A172 (cell line): ENCODE results near the gene SP140L. TPM values are rescaled to one million over a fixed set of nuclear protein-coding genes. Genes with fewer than 3 reads are reported as not detected.
"Not testable (repeated sequence)": the region's sequence is repeated elsewhere in the genome, so short reads cannot be mapped to it uniquely, and the experiment has no call there.

ENCODE experiments used
- DNase-seq: peaks from one replicate; pipeline ENCODE4 v3.0.0-alpha.2; 2015; ENCODE audit warnings: low spot score
- total RNA-seq: library from RNA; depleted of rRNA; stranded (reverse); fragments of >200 nt; shearing (Covaris generic); gene quantifications from 2 replicates; pipeline ENCODE4 v1.2.3, GENCODE V29; 2014

SP140L gene
- total RNA-seq, 1 experiment from 2014 or later, result 13.0 TPM

GRCh38 chr2:230362030-230362691, 35.2 kb downstream of the SP140L start:
- DNase-seq, result no peak

- no peak for DNase-seq
Measured at GRCh38 chr2:230382108-230382507, 55.1 kb downstream of the SP140L start.

GRCh38 chr2:230383453-230383852, 56.5 kb downstream of the SP140L start:
- no peak for DNase-seq

GRCh38 chr2:230384986-230385385, 58.0 kb downstream of the SP140L start:
- DNase-seq, result no peak

DNA sequence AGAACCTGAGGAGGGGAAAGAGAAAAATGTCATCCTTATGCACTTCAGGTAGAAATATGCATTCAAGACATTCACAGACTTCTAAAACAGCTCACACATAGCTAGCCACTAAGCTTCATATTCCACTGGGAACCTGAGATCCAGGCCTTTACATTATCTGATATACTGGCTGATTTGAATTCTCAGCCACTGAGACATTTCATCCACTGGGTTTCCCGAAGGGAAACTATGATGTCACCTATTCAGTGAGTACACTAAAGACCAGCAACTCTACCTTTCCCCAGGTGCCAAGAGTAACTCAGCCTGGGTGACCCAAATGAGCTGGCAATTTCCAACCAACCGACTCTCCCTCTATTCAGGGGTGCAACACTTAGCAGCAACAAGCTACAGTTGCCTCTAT, 67.3 kb downstream of the SP140L start:
- no peak for DNase-seq

DNA sequence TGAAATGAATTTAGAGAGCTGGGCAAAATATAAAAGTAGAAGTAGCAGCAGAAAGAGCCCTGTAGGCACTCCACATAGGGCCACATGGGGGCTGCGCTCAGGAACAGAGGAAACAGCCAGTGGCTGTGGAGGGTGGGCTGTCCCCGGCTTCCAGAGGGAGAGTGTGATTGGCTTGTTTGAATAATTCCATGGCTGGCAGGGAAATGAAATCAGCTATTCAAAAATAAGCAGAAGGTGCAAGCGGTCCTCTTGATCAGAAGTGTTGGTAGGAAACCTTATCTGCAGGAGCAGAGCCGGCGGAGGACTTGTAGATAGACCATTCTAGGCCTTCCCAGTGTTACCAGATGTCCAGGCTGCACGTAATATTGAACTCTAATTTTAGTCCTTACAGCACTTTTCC, 71.7 kb downstream of the SP140L start:
- not testable (repeated sequence) for DNase-seq

DNA sequence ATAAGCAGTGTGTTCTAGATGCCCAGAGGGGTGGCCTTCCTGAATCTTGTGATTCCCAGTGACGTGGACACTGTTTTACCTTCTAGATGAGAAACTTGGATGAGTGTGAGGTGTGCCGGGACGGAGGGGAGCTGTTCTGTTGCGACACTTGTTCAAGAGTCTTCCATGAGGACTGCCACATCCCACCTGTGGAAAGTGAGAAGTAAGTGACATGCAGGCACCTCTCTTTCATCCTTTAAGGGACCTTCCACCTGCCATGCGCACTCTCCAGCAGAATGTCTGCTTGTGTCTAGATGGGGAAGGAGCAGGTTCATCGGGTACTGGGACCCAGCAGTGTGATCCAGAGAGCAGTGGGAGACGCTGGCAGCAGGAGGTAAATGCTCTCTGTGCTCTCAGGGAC, 73.0 kb downstream of the SP140L start:
- DNase-seq, result no peak

GRCh38 chr2:230400454-230400853, 73.5 kb downstream of the SP140L start:
- no peak for DNase-seq

- not testable (repeated sequence) for DNase-seq
Measured at GRCh38 chr2:230401026-230401425, 74.0 kb downstream of the SP140L start.

DNA sequence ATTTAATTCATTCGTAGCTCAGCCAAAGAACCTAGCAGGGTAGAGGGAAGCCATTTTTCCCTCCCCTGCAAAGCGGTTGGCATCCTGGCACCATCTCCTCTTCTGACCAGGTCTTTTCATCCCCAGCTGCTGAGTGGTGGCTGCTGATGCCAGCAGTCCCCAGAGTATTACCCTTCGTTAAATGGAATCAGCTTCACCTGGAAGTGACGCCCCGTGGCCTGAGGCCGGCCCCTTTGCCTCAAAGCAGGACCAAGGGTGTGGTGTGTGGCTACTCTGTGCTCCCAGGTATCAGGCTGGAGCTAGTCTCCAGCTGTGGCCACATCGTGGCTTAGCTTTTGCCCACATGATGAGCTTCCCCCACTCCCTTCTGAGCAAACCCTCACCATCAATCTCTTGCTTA, 76.8 kb downstream of the SP140L start:
- DNase-seq, result no peak

- DNase-seq, result no peak
Measured at GRCh38 chr2:230405824-230406223, 78.8 kb downstream of the SP140L start.

DNA sequence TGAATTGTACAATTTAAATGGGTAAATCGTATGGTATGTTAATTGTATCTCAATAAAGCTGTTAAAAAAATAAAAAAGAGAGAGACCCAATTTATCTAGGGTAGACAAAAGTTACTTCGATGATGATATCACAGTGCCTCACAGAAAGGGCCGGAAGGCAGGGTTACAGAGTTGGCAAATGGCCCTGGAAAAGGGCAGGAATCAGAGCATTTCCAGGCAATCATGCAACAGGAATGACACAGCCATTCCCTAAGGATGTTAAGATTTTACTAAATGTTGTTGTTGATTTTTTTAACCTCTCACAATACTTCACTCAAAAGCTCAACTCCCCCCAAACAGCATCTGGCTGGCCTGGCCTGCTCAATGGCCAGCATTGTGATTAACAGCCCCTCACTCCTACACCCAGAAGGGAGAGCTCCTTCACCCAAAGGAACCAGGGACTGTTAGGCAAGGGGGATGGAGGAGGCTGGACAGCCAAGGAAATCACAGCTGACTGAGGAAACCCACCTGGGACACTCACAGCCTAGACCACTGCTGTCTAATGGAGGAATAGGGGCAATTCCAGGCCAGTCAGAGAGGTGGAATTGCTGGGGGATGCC, 81.3 kb downstream of the SP140L start:
- peak; percentile 70 for DNase-seq

DNA sequence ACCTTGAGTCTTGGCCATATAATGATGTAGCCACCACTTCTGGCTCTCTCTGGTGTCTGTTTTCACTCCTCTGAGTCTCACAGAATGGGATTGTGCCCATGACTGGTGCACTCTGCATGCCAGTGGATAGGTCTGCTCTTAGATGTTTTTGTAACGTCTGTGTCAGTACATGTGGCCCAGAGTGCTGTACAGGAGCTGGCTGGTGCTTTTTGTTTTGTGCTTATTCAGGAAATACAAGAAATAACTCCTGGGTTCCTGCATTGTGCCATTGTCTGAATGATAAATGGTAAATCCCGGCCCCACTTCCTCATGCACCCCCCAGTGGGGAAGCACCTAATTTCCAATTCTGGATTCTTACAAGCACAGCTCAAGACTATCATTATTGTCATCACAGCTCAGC, 82.3 kb downstream of the SP140L start:
- not testable (repeated sequence) for DNase-seq

- DNase-seq, result no peak
Measured at GRCh38 chr2:230410263-230410662, 83.3 kb downstream of the SP140L start.

- DNase-seq, result no peak
Measured at GRCh38 chr2:230410861-230411569, 84.0 kb downstream of the SP140L start.

GRCh38 chr2:230411570-230412370, 84.8 kb downstream of the SP140L start:
- peak; percentile 51 for DNase-seq

GRCh38 chr2:230412371-230412711, 85.3 kb downstream of the SP140L start:
- DNase-seq, result no peak

DNA sequence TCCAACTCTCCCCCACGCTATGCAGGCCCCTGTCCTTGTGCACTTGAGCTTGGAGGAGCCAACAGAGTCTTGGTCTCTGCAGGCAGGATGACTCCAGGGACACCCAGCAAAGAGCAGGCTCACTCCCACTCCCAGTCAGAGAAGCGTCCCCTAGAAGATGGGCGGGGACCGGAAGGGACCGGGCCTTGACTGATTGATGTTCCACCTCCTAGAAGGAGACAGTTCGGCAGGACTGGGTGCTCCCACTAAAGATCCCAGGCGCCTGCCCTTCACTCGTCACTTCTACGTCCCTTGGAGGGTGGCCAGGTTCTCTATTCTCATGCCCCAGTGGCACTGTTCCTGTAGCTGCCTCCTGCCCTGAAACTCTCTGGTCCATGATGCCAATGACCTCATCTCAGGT, 85.9 kb downstream of the SP140L start:
- no peak for DNase-seq

DNA sequence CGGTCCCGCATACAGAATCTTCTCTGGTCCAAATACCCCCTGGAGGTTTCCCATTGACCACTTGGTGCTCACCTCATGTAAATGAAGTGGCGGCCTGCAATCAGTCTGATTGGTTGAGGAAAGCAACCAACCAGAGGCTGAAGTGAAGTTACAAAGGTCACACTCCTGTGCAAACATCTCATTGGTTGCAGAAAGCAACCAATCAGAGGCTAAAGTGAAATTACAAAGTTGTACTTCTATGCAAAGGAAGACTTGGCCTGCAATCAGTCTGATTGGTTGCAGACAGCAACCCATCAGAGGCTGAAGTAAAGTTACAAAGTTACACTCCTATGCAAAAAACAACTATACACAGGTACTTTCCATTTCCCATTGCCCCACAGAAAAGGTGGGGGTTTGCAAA, 86.5 kb downstream of the SP140L start:
- no peak for DNase-seq

DNA sequence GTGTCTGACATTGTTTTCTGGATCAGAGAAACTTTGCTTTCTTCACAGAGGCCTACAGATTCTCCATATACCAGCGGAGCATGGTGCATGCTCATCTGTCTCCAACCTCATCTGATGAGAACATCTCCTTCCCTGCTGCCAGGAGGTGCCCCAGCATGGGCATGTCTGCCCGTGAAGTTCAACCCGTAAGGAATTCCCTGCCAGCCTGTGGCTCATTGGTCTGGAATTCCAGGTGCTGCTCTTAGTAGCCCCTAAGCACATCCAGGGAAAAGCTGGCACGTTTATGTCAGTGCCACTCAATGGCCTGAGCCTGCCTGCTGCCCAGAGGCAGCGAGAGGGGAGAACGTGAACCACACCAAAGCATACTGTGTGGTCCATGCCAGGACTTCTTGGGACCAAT, 87.3 kb downstream of the SP140L start:
- DNase-seq, result no peak

DNA sequence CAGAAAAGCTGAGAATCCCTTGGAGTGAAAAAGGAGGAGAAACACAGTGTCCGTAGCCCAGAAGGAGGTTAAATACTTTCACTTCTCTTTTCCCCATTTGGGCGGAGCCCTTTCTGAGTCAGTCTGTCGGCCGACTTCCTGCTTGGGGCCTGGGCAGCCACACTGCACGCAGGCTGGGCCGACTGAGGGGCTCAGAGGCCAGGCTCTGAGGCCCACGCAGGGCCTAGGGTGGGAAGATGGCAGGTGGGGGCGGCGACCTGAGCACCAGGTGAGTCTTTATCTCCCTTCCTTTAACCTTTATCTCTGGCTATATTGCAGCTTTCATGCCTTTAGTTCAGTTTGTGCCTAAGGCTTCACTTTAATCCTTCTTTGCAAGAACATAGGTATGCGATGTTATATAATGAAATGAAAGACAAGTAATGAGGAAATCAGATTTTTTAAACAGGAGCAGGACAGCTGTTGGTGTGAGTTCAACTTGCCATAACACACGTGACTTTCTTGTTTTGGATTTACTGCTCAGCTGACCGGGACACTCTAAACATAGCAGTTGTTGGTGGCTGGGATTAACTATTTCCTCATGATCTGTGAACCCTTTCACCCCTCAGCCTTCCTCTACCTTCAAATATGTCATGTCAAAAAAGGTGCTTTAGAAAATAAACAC, 89.2 kb downstream of the SP140L start, which contains the start of gene SP100:
TSS of gene SP100 (plus strand) at position 141 of the 661 bp plus-strand sequence. CDS start at position 237, 96 bp downstream.
- DNase-seq, result peak; percentile 81

DNA sequence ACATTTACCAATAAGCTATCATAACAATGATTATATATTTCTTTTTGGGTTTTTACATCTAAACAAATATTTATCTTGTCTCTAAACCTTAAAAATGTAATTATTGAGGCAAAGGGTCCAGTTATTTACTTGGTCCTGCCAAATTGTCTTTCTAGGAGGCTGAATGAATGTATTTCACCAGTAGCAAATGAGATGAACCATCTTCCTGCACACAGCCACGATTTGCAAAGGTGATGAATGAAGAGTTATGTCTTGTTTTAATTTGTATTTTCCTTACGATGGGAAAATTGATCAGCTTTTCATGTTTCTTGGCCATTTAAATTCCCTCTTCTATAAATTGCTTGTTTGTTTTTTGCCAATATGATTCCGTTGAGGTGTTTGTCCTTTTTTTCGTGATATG, 90.4 kb downstream of the SP140L start:
- no peak for DNase-seq
